Neutrophil (primary cell): ENCODE results near the gene IFT57.
"Not testable (repeated sequence)": the region's sequence is repeated elsewhere in the genome, so short reads cannot be mapped to it uniquely, and the experiment has no call there.

Source experiments
- H3K27ac ChIP-seq: fragments of 200-600 bp; sonication (generic); 2 replicates; pipeline ENCODE4 v1.5.1; 2016; ENCODE audit warnings: mild to moderate bottlenecking, moderate library complexity
- H3K27me3 ChIP-seq: fragments of 200-600 bp; sonication (generic); 2 replicates; pipeline ENCODE4 v1.6.0; 2016; ENCODE audit warnings: mild to moderate bottlenecking
- H3K36me3 ChIP-seq: fragments of 200-600 bp; sonication (generic); 2 replicates; pipeline ENCODE4 v1.5.1; 2017
- H3K4me1 ChIP-seq, 2 experiments: fragments of 200-600 bp in 1 of 2; sonication (generic) in 1 of 2; 1 replicate in 1 of 2; 2 replicates in 1 of 2; pipeline versions ENCODE4 v1.5.1 to v1.6.1; 2013 to 2016; ENCODE audit warnings: low read depth in 1 of 2, low read length in 1 of 2, mild to moderate bottlenecking in 1 of 2, moderate library complexity in 1 of 2; ENCODE audit not compliant: control insufficient read depth in 1 of 2, insufficient read depth in 1 of 2
- H3K4me3 ChIP-seq, 2 experiments: fragments of 200-600 bp in 1 of 2; sonication (generic) in 1 of 2; 1 replicate in 1 of 2; 2 replicates in 1 of 2; pipeline ENCODE4 v1.5.1; 2013 to 2016; ENCODE audit warnings: low read depth in 1 of 2, low read length in 1 of 2, mild to moderate bottlenecking in 1 of 2, moderate library complexity in 1 of 2
- H3K9me3 ChIP-seq: fragments of 200-600 bp; sonication (generic); 2 replicates; pipeline ENCODE4 v1.5.1; 2016
- CTCF ChIP-seq: fragments of 200-600 bp; sonication (generic); IDR thresholded peaks from 2 replicates; pipeline ENCODE4 v1.5.1; 2016; ENCODE audit warnings: antibody characterized with exemption

IFT57 gene

GRCh38 chr3:108159105-108159504, 63.1 kb downstream of the IFT57 start:
- peaks cover 9% of the 10 kb centered on the region for H3K36me3 ChIP-seq
- no peak for TF ChIP-seq CTCF
- H3K4me1 ChIP-seq: peaks cover 3 to 4% of the 10 kb centered on the region in 2 experiments
- no peak overlapping the region for H3K4me3 ChIP-seq
- H3K9me3 ChIP-seq: no peaks in the 10 kb centered on the region
- no peaks in the 10 kb centered on the region for H3K27me3 ChIP-seq
- no peak overlapping the region for H3K27ac ChIP-seq

DNA sequence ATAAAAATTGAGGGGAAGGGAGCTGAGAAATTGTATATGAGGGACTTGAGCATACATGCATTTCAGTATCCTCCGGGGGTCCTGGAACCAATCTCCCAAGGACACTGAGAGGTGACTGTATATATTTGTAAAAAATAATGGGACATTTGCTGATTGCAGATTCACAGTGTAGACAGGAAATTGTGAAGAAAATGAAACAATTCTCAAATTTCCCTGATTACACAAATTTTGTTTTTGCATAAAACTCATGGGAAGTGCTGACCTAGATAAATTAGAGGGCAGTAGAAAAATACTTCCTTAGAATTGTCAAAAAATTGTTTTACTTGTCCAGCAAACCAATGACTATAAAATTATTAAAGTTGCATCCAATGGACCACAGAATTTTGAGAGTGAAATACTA, 64.0 kb downstream of the IFT57 start:
- H3K27me3 ChIP-seq: no peaks in the 10 kb centered on the region
- TF ChIP-seq CTCF: no peak
- no peak overlapping the region for H3K4me3 ChIP-seq
- H3K36me3 ChIP-seq: peaks cover 9% of the 10 kb centered on the region
- peaks cover 3 to 4% of the 10 kb centered on the region in 2 experiments for H3K4me1 ChIP-seq
- no peaks in the 10 kb centered on the region for H3K9me3 ChIP-seq
- no peak overlapping the region for H3K27ac ChIP-seq

- no peak for TF ChIP-seq CTCF
- Histone ChIP-seq H3K9me3 (no peaks in the 10 kb centered on the region), H3K4me3 (no peak overlapping the region), H3K36me3 (peaks cover 5% of the 10 kb centered on the region), H3K27me3 (no peaks in the 10 kb centered on the region), H3K27ac (no peak overlapping the region), H3K4me1 (peaks cover 3 to 4% of the 10 kb centered on the region in 2 experiments)
Observed at GRCh38 chr3:108157273-108157672, 65.0 kb downstream of the IFT57 start.

DNA sequence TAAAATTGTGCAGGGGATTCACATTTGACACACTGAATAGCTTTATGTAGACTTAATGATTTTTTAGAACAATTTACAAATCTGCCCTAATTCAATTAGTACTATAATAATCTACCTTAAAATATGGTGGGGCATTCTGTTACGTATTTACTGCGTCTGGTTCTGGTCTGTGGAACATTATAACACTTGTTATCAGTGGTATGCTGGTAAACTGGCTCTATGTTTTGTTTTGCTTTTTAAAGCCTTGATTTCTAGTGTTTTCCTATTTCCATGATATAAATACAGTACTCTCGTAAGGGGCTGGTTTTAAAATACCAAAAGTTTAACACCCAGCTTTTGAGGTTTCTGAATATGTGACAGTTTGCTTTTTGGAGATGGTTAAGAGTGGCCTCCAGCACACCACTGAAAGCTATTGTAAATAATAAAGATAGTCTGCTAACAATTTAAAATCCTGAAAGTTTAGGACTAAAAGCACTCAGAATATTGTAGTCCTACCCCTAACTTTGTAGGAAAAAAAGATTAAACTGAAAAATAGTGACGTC, 65.8 kb downstream of the IFT57 start:
- H3K27ac ChIP-seq: no peak overlapping the region
- no peak for TF ChIP-seq CTCF
- H3K4me3 ChIP-seq: no peak overlapping the region
- no peaks in the 10 kb centered on the region for H3K36me3 ChIP-seq
- no peaks in the 10 kb centered on the region for H3K27me3 ChIP-seq
- peaks cover 3 to 4% of the 10 kb centered on the region in 2 experiments for H3K4me1 ChIP-seq
- no peaks in the 10 kb centered on the region for H3K9me3 ChIP-seq

- H3K27me3 ChIP-seq, H3K27ac ChIP-seq, H3K36me3 ChIP-seq, H3K4me1 ChIP-seq, H3K9me3 ChIP-seq, H3K4me3 ChIP-seq: not testable (repeated sequence)
Observed at GRCh38 chr3:108155642-108156041, 66.6 kb downstream of the IFT57 start.

DNA sequence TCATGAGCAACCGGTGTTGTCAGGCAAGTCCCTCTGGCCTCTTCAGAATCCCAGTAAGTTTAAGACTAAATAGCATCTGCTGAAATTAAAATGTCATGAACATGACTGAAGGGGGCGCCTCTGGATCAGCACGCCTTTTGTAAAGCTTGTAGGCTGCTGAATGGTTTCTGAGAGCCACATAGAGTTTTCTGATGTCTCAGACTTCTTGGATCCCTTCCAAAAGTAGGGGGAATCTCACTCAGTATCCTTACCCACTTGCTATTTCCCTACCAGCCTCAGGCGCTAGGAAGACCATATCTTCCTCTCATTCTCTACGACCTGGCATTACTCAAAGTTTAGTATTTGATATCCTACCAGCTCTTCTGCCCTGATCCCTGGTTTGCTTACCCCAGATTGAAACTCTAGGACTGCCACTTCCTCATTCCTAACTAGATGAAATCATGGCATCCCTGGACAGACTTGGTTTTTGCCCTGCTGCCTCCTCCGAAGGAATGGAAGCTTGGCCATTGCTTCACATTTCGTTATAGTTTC, 68.7 kb downstream of the IFT57 start:
- Histone ChIP-seq H3K9me3 (no peaks in the 10 kb centered on the region), H3K27ac (no peak overlapping the region), H3K36me3 (no peaks in the 10 kb centered on the region), H3K27me3 (no peaks in the 10 kb centered on the region), H3K4me3 (no peak overlapping the region), H3K4me1 (peaks cover 3% of the 10 kb centered on the region in 2 experiments)
- TF ChIP-seq CTCF: no peak
